GM10266 (cell line): ENCODE data around the gene SCT.

Source experiments
- DNase-seq: peaks from one replicate; pipeline ENCODE4 v3.0.0; 2012; ENCODE audit errors: extremely low spot score
- TF ChIP-seq, protein P1 (sequence below): IDR thresholded peaks from 2 replicates; pipeline ENCODE4 v1.5.1; 2012; ENCODE audit warnings: mild to moderate bottlenecking, low read depth; ENCODE audit not compliant: control insufficient read depth, insufficient read depth; ENCODE audit errors: missing control alignments

The SCT gene

DNA sequence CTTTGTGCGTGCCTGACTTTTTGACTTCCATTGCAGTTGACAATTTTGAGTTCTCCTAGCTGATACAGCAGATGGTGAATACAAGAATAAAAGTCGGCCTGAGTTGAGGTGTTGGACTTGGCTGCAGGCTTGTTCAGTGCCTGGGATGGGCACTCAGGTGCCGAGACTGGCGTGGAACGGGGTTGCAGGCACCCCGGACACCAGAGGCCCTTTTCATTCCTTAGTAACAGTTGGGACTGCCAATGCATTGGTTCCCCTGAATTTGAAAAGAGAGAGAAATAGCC, 49.4 kb downstream of the SCT start:
- no peak for DNase-seq
- TF ChIP-seq, protein P1, sequence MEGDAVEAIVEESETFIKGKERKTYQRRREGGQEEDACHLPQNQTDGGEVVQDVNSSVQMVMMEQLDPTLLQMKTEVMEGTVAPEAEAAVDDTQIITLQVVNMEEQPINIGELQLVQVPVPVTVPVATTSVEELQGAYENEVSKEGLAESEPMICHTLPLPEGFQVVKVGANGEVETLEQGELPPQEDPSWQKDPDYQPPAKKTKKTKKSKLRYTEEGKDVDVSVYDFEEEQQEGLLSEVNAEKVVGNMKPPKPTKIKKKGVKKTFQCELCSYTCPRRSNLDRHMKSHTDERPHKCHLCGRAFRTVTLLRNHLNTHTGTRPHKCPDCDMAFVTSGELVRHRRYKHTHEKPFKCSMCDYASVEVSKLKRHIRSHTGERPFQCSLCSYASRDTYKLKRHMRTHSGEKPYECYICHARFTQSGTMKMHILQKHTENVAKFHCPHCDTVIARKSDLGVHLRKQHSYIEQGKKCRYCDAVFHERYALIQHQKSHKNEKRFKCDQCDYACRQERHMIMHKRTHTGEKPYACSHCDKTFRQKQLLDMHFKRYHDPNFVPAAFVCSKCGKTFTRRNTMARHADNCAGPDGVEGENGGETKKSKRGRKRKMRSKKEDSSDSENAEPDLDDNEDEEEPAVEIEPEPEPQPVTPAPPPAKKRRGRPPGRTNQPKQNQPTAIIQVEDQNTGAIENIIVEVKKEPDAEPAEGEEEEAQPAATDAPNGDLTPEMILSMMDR: no peak

DNA sequence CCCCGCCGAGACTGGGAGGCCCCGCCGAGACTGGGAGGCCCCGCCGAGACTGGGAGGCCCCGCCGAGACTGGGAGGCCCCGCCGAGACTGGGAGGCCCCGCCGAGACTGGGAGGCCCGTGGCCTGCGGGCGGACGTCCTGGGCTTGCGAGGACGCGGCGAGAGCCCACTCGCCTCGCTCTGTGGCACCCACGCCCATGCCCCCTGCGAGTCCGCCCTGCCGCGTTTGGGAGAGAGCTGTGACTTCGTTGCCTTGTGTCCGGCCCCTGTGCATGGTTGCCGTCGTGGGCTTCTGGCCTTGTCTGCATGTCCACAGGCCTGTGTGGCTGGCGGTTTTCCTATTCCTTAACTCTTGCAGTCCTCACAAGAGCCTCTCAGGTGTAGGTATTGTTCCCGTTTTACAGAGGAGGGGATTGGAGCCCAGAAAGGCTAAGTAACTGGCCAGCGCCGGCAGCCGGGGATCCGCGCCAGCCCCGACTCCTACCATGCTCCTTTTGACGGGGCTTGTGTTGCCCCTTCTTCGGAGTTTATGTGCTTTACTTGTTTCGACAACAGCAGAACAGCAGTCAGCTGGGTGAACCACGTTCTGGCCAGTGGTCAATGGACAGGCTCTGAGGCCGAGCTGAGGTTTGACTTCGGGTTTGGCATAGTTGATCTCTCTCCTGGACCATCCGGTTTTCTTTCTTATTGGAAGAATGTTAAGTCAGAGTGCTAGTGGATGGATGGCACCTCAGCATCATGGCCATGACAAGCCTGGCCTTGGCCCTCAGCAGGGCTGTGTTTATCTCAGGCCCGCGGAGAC, 50.0 kb downstream of the SCT start:
- TF ChIP-seq, protein P1: no peak
- DNase-seq: no peak
